ENCODE data around the gene CCDC187.

CCDC187 gene

DNA sequence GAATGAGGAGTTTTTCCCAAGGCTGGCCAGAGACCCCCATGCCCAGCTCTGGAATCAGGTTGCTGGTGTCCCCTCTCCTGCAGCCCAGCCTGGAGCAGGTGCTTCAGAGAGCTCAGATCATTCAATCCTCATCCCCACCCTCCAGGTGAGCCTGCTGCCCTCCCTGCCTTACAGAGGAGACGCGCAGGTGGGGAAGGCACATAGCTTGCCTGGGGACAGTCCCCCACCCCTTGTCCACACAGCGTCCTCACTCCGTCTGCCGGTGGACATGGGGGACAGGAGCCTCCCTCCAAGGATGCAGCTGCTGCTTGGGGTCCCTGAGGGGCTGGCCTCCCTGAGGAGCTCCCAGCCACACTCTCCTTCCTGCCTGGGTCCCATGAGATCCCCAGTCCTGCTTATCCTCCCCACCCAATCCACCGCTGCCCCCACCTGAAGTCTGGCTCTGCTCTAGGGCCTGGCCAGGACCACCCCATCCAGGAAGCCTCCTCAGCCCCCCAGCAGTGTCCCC lies 41.2 kb downstream of the CCDC187 start:
- TF ChIP-seq GATA3 (IDR thresholded peaks at IDR 0.05; ENCODE audit: low read depth, low read length) (no peak), GATA2 (IDR thresholded peaks at IDR 0.05; ENCODE audit: low read depth, low read length) (no peak)

DNA sequence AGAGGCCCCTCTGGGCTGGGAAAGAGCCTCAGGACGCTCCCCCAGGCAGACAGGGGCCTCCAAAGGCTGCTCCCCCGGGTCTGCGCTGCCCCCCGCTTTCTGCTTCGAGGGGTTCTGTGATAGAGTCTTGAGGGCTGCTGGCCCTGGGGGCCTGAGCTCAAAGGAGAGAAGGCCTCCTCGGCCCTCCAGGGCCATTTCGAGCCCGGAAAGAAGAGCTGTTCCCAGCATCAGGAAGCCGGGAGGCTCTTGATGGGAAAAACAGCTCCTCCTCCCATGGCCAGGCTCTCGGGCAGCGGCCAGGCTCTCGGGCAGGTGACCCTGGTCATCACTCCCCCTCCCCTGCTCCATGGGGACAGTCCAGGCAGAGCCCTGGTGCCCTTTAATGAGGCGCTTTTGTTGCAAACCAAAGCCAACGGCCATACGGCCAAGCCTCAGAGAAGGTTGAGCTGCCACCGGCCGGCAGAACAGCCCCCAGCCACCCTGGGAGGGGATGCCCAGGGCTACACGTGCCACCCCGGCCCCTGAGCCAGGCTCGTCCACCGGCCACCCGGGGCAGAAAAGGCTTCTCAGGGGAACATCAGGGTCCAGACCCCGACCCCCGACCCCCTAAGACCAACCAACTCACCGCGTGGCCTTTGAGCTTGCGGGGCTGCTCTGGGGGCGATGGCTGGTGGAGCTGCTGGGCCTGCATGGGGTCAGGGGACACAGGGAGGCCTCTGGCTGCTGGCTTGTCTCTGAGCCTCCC lies 42.0 kb downstream of the CCDC187 start:
- TF ChIP-seq GATA2 (IDR thresholded peaks at IDR 0.05; ENCODE audit: low read depth, low read length) (no peak), GATA3 (IDR thresholded peaks at IDR 0.05; ENCODE audit: low read depth, low read length) (no peak)

DNA sequence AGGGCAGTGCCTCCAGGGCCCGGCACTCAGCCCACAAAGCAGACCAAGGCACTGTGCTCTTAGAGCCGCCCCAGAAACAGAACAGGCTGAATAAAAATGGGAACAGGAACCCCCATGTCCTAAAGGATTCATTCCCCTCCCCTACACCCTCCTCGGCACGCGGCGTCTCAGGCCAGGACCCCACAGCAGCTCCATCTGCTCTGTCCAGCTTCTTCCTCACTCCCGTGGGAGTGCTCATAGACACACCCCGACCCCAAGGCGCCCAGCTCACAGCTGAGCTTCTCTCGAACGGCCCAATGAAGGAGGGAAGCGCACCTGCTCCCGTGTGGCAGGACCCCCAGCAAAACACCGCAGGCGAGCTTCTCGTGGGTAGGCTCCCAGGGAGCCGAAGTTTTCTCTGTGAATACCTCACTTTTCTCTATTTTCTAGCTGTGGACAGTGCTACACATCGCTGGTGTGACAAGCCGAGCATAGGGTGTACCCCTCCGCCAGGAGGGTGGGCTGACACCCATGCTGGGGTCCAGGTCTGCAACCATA lies 42.9 kb downstream of the CCDC187 start:
- no peak for TF ChIP-seq GATA3 (IDR thresholded peaks at IDR 0.05; ENCODE audit: low read depth, low read length)
- TF ChIP-seq GATA2 (IDR thresholded peaks at IDR 0.05; ENCODE audit: low read depth, low read length) = no peak

DNA sequence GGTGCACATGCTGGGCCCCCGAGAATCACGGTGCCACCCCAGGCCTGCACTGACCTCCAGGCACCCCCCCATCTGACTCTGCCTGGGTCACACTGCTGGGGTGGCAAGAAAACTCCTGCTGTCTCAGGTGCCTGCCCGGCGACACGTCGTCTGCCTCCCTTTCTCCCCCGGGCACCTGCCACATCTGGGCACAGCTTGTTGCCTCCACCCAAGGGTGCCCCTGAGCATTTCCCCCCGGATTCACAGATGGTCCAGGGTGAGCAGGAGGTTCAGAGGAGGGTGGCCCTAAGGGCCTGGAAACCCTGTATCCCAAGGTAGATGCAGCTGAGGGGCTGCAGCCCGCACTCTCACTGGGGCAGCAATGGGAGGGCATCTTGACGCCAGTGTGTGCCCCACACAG lies 43.4 kb downstream of the CCDC187 start:
- TF ChIP-seq GATA2 (IDR thresholded peaks at IDR 0.05; ENCODE audit: low read depth, low read length) (no peak), GATA3 (IDR thresholded peaks at IDR 0.05; ENCODE audit: low read depth, low read length) (no peak)

DNA sequence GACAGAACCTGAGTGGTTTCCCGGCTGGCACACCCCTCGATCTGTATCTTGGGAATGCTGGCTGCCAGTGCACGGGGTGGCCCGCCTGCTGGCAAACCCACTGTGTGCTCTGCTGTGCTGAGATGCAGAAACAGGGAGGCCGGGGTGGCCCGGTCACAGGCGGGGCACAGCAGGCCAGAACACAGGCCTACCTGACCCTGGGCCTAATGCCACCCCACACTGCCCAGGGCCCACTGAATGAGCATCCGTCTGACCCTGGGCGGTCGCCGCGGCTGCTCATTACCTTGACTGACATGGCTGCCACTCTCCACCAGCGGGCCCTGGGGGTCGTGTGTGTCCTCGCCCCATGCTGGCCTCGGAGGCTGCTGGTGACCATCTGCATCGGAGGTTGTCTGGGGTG lies 44.1 kb downstream of the CCDC187 start:
- TF ChIP-seq GATA2 (IDR thresholded peaks at IDR 0.05; ENCODE audit: low read depth, low read length) = no peak
- TF ChIP-seq GATA3 (IDR thresholded peaks at IDR 0.05; ENCODE audit: low read depth, low read length) = no peak

DNA sequence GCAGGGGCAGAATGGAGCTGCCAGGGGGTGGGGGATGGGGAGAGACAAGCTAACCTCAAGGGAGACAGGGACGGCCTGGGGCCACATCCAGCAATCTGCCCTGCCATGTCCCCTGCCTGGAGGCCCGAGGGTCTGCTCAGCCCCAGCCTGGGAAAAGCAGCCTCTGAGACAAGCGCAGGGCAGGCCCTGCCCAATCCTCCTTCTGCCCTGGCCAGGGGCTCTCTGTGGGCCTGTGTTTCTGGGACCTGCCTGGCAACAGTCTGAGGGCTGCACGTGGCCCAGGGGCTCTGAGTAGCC lies 44.4 kb downstream of the CCDC187 start:
- no peak for TF ChIP-seq GATA2 (IDR thresholded peaks at IDR 0.05; ENCODE audit: low read depth, low read length)
- TF ChIP-seq GATA3 (IDR thresholded peaks at IDR 0.05; ENCODE audit: low read depth, low read length) = no peak

DNA sequence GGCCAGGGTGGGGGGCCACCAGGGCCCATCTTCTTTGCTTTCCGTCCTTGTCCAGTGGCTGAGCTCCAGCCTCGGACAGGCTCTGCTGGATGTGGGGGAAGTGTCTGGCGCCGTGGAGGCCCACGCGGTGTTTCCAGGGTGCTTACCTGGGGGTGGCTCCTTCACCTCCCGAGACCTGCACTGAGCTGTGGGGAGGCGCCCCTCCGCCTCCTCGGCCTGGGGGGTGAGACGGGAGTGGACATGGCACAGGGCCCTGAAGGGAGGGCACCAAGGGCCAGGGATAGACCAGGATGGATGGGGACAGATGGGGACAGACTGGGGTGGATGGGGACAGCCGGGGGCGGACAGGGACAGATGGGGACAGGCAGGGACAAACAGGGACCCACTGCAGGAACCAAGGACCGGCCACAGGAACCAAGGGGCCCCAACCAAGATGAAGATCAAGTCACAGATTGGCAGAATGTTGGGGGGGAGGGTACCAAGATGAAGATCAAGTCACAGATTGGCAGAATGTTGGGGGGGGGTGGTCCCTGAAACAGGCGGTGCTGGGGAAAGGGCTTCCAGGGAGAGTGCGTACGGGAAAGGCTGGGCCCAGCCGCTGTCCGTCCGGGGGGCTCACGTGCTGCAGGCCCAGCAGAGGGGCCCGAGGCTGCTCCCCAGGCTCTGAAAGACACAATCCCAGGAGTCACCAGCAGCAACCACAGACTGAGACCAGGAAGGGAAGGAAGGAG lies 44.9 kb downstream of the CCDC187 start:
- TF ChIP-seq GATA3 (IDR thresholded peaks at IDR 0.05; ENCODE audit: low read depth, low read length) (no peak), GATA2 (IDR thresholded peaks at IDR 0.05; ENCODE audit: low read depth, low read length) (no peak)

DNA sequence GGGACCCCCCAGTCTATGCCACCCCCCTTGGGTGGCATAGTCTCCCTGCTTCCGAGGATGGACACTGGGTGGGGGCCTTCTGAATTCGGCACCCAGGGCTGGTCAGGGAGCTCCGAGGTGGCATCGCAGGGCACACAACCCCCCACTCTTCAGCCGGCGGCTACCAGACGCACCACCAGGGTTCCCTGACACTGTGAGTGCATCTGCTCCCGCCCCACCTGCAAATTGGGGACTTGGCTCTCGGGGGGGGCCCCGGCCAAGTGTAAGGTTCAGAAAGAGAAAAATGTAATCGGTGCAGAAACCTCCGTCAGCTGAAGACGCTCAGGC lies 45.6 kb downstream of the CCDC187 start:
- TF ChIP-seq GATA3 (IDR thresholded peaks at IDR 0.05; ENCODE audit: low read depth, low read length) (no peak), GATA2 (IDR thresholded peaks at IDR 0.05; ENCODE audit: low read depth, low read length) (no peak)

DNA sequence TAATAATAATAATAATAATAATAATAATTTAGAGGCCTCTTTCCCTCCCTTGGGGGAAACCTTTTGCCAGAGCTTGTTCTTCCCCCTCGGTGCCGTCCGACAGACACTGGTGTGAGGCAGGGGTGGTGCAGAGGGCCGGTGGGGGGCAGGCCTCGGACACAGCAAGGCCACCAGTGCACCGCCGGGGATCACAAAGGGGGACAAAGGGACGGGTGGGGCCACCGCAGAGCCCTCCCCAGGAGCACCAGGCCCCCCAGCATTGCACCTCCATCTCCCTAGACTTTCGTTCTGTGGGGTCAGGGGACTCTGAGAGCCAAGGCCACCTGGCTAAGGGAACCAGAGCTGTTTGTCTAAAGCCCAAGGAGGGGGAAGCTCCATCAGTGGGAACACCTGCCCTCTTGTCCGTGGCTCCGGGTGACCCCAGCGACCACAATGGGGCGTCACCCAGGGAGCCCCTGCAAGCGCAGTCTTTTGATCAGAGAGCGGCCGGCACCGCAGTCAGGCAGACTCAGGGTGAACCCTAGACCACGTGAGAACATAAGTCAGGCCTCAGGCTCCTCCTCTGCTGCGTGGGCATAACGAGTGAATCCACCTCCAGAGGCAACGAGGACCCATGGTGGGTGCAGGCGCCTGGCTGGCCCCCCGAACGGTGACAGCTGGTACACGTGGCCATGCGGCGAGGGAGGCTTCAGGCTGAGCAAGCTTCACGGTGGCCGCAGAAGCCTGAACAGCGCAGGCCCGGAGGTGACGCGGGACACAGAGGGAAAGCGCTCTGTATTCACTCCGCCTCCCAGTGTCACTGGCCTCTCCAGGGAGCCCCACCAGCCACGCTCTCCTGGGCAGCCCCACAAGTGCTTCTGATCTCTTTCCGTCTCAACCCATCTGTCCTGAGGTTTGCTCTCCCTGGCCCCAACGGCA lies 46.3 kb downstream of the CCDC187 start:
- TF ChIP-seq GATA3 (IDR thresholded peaks at IDR 0.05; ENCODE audit: low read depth, low read length) = no peak
- no peak for TF ChIP-seq GATA2 (IDR thresholded peaks at IDR 0.05; ENCODE audit: low read depth, low read length)

DNA sequence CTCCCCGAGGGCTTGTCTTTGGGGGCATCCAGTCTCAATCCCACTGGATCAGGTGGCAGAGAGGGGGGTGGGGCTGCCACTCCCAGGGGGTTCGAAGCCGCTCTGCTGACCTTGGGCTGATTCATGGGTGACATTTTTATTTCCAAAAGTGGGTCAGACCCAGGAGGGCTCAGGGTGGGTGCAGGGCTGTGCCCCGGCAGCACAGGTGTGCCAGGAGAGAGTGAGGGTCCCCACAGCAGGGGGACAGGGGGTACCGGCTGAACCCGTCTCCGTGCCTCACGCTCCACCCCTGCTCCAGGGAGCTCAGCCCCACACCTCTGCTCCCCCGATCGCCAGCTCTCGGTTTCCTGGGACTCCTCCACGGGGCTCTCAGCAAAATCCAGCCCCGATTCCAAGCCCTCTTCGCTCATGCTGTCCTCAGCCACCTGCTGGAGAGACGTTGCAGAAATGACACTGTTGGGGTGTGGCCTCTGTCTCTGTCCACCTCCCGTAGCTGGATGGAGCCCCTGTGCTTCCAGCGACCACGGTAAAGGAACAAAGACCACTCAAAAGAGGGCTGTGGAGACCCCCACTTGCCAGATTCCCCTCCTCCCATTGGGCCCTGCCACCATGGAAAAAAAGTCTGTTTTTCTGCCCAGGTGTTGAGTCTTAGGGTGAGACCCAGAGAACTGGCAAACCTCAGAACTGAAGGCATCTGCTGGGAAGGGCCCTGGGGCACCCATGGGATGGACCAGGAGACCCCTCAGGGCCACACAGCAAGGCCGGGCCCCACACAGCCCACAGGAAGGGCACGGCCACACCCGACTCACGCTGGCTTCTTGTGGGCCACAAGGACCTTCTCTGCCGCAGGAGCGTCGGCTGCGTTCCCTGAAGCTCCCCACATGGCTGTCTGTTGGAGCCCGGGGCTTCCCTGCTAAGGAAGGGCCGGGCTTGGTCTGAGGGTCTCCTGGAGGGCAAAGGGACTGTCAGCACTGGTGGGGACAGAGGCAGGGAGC lies 47.7 kb downstream of the CCDC187 start:
- TF ChIP-seq GATA3 (IDR thresholded peaks at IDR 0.05; ENCODE audit: low read depth, low read length) (no peak), GATA2 (IDR thresholded peaks at IDR 0.05; ENCODE audit: low read depth, low read length) (no peak)

DNA sequence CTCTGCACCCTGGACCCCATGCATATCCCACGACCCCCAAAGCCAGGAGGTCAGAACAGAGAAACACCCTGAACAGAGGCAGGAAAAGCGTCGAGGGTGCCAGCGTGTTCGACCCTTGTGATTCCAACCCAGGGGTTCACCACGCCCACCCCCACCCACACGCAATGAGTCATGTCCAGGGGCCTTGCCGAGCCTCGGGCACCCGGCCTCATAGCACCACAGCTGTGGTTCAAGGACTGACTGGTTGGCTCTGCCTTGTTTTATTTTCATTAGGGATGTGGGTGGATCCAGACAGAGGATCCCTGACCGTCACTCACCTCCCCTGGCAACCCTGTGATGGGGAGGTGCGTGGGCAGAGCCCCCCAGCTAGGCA lies 48.7 kb downstream of the CCDC187 start:
- no peak for TF ChIP-seq GATA2 (IDR thresholded peaks at IDR 0.05; ENCODE audit: low read depth, low read length)
- TF ChIP-seq GATA3 (IDR thresholded peaks at IDR 0.05; ENCODE audit: low read depth, low read length) = no peak

DNA sequence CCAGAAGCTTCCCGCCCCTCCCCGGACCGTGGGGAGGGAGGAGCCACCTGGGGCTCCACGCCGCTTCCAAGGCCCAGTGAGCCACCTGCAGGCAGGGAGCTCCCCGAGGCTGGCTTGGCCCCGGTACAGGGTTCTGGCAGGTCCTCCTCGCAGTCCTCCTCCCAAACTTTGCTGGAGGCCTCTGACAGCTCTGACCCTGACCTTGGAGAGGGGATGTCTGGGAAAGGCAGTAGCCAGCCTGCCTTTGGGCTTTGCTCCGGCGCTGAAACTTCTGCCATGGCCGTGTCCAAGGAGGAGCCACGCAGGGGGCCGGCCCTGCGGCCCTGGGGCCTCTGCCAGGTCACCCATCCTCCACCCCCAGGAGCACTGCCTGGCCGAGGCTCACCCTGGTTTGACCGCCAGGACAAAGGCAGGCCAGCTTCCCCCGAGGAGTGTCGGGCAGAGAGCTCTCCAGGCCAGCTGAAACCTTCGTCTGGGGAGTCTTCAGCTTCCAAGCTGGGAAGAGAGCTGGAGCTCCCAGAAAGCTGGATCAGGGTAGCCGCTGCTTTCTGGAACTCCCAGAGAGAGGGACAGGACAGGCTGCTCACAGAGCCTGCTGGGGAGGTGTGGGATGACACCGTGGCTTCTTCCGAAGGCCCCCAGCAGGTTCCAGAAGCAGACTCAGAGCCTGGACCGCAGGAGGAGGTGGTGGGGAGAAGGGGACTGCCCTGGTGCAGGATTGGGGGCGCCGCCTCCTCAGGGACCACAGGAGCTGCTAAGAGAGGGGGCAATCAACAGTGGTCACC lies 49.3 kb downstream of the CCDC187 start:
- TF ChIP-seq GATA3 (IDR thresholded peaks at IDR 0.05; ENCODE audit: low read depth, low read length) = no peak
- TF ChIP-seq GATA2 (IDR thresholded peaks at IDR 0.05; ENCODE audit: low read depth, low read length) = no peak
